Measurements from ENCODE around the gene LAMP1.
A peak's percentile ranks its signal among the peaks of the same experiment; 100 is the strongest.
"Not testable (repeated sequence)": the region's sequence is repeated elsewhere in the genome, so short reads cannot be mapped to it uniquely, and the experiment has no call there.

The LAMP1 gene

GRCh38 chr13:113296823-113297369, at the start of gene LAMP1:
LAMP1 (plus strand) TSS chr13:113297239; CDS start chr13:113297435, 196 bp downstream.
- peak; percentile 90 to 99 (median 93) for DNase-seq
- intact Hi-C loops (cut with DNase I) = loop anchor here (2.0 to 5.0 kb wide), 2 partner anchors 88 to 95 kb away; partner anchors contain the start of genes CUL4A and PCID2

- no peak for DNase-seq
- intact Hi-C loops (cut with DNase I) = no loop called here
These were observed 44.4 kb upstream of the LAMP1 start for GRCh38 chr13:113252516-113253095.

- intact Hi-C loops (cut with DNase I) = not testable (repeated sequence)
These were observed 39.1 kb upstream of the LAMP1 start for GRCh38 chr13:113257908-113258307.

GRCh38 chr13:113258321-113259054, 38.6 kb upstream of the LAMP1 start:
- intact Hi-C loops (cut with DNase I) = no loop called here
- DNase-seq = no peak

More at GRCh38 chr13:113257908-113258307, 39.1 kb upstream of the LAMP1 start:
- not testable (repeated sequence) for DNase-seq

- DNase-seq = no peak
- intact Hi-C loops (cut with DNase I) = no loop called here
These were observed 36.0 kb upstream of the LAMP1 start for GRCh38 chr13:113260996-113261395.

- intact Hi-C loops (cut with DNase I); DNase-seq: not testable (repeated sequence)
These were observed 34.0 kb upstream of the LAMP1 start for GRCh38 chr13:113263016-113263415.

- DNase-seq = no peak
- intact Hi-C loops (cut with DNase I) = no loop called here
These were observed 29.2 kb upstream of the LAMP1 start for GRCh38 chr13:113267642-113268405.

GRCh38 chr13:113272031-113272430, 25.0 kb upstream of the LAMP1 start:
- intact Hi-C loops (cut with DNase I) = no loop called here
- DNase-seq = no peak

GRCh38 chr13:113272701-113273181, 24.3 kb upstream of the LAMP1 start:
- intact Hi-C loops (cut with DNase I) = no loop called here
- DNase-seq = no peak

- no peak for DNase-seq
- intact Hi-C loops (cut with DNase I) = no loop called here
These were observed 23.7 kb upstream of the LAMP1 start for GRCh38 chr13:113273321-113273720.

GRCh38 chr13:113273851-113274590, 23.0 kb upstream of the LAMP1 start:
- no peak for DNase-seq
- intact Hi-C loops (cut with DNase I) = no loop called here

- intact Hi-C loops (cut with DNase I) = no loop called here
- DNase-seq = no peak
These were observed 22.3 kb upstream of the LAMP1 start for GRCh38 chr13:113274721-113275120.

GRCh38 chr13:113275387-113275786, 21.7 kb upstream of the LAMP1 start:
- DNase-seq = peak in 1 of 10 donors; percentile 28
- intact Hi-C loops (cut with DNase I) = no loop called here

- intact Hi-C loops (cut with DNase I) = no loop called here
- no peak for DNase-seq
These were observed 16.9 kb upstream of the LAMP1 start for GRCh38 chr13:113280126-113280525.

GRCh38 chr13:113283904-113284303, 13.1 kb upstream of the LAMP1 start:
- DNase-seq = no peak
- intact Hi-C loops (cut with DNase I) = no loop called here

- intact Hi-C loops (cut with DNase I) = no loop called here
- peak in 1 of 10 donors; percentile 22 for DNase-seq
These were observed 8.2 kb upstream of the LAMP1 start for GRCh38 chr13:113288880-113289279.

- intact Hi-C loops (cut with DNase I) = no loop called here
- no peak for DNase-seq
These were observed 5.9 kb upstream of the LAMP1 start for GRCh38 chr13:113291129-113291528.

GRCh38 chr13:113292021-113292862, 4.8 kb upstream of the LAMP1 start:
- intact Hi-C loops (cut with DNase I) = no loop called here
- peak in 2 of 10 donors; percentile 16 to 67 for DNase-seq

- intact Hi-C loops (cut with DNase I) = no loop called here
These were observed 3.4 kb upstream of the LAMP1 start for GRCh38 chr13:113293686-113294085.

More at GRCh38 chr13:113293686-113294085, 3.4 kb upstream of the LAMP1 start:
- DNase-seq = no peak

All from posterior cingulate gyrus (tissue), 11 donors.